IMR-90 (cell line): ENCODE data around the gene SV2A. TPM values are rescaled to one million over a fixed set of nuclear protein-coding genes. Genes with fewer than 3 reads are reported as not detected.

ENCODE experiments used
- ATAC-seq: fragments of 200-7000 bp; cut with Tn5 transposase; 2 replicates; pipeline ENCODE4 v1.9.1; 2020; ENCODE audit warnings: low read depth, mild to moderate bottlenecking, moderate library complexity
- BruUV-seq: library from RNA; stranded (reverse); fragments of 400-500 nt; replicated peaks from 2 replicates; lab custom pipeline; 2021; lab: Mats Ljungman, UMichigan
- CTCF ChIA-PET: fragments of 300-600 bp; formaldehyde crosslinking; extraction: SDS; loops from one replicate; lab custom pipeline; 2021; ENCODE audit warnings: antibody characterized with exemption; lab: Yijun Ruan, JAX
- POLR2A ChIA-PET: fragments of 300-600 bp; sonication (Branson Sonifier 250); formaldehyde crosslinking; loops from one replicate; lab custom pipeline; 2022; ENCODE audit warnings: antibody characterized with exemption; ENCODE audit not compliant: unreplicated experiment; lab: Charles Lee
- DNase-seq: peaks from one replicate; pipeline ENCODE4 v3.0.0; 2013
- H2AFZ ChIP-seq: replicated peaks from 2 replicates; pipeline ENCODE3; 2013; ENCODE audit warnings: low read length, mild to moderate bottlenecking; ENCODE audit not compliant: poor library complexity
- H2AK5ac ChIP-seq: 2 replicates; pipeline ENCODE4 v1.6.1; 2013; ENCODE audit warnings: low read depth, low read length, inconsistent platforms
- H2AK9ac ChIP-seq: replicated peaks from 2 replicates; pipeline ENCODE3; 2013; ENCODE audit warnings: mild to moderate bottlenecking, low read depth, low read length, moderate library complexity; ENCODE audit not compliant: poor library complexity
- H2BK120ac ChIP-seq: 2 replicates; pipeline ENCODE4 v1.6.1; 2013; ENCODE audit warnings: low read depth, low read length, inconsistent platforms
- H2BK15ac ChIP-seq: 3 replicates; pipeline ENCODE4 v1.6.1; 2013; ENCODE audit warnings: low read depth, low read length, inconsistent platforms
- H2BK20ac ChIP-seq: 2 replicates; pipeline ENCODE4 v1.6.1; 2013; ENCODE audit warnings: low read depth, mild to moderate bottlenecking, inconsistent platforms, low read length, moderate library complexity
- H2BK5ac ChIP-seq: 2 replicates; pipeline ENCODE4 v1.6.1; 2013; ENCODE audit warnings: mild to moderate bottlenecking, low read depth, low read length, inconsistent platforms; ENCODE audit not compliant: poor library complexity, severe bottlenecking
- H3K14ac ChIP-seq: replicated peaks from 2 replicates; pipeline ENCODE4 v1.6.1; 2013; ENCODE audit warnings: low read depth, low read length, inconsistent platforms
- H3K18ac ChIP-seq: 2 replicates; pipeline ENCODE4 v1.6.1; 2013; ENCODE audit warnings: low read depth, low read length, control low read depth
- H3K23ac ChIP-seq: 2 replicates; pipeline ENCODE4 v1.6.1; 2013; ENCODE audit warnings: low read depth, low read length, inconsistent platforms
- H3K27ac ChIP-seq: 2 replicates; pipeline ENCODE4 v1.5.1; 2013; ENCODE audit warnings: mild to moderate bottlenecking, control low read depth, low read length; ENCODE audit not compliant: insufficient read depth
- H3K27me3 ChIP-seq: 2 replicates; pipeline ENCODE4 v1.6.1; 2013; ENCODE audit warnings: low read length; ENCODE audit not compliant: control insufficient read depth, insufficient read depth
- H3K36me3 ChIP-seq: 2 replicates; pipeline ENCODE4 v1.6.1; 2013; ENCODE audit warnings: low read length, mixed read lengths; ENCODE audit not compliant: control insufficient read depth, insufficient read depth
- H3K4ac ChIP-seq: 2 replicates; pipeline ENCODE4 v1.6.1; 2013; ENCODE audit warnings: low read depth, low read length, inconsistent platforms
- H3K4me1 ChIP-seq: 2 replicates; pipeline ENCODE4 v1.6.1; 2013; ENCODE audit warnings: low read length, mixed read lengths; ENCODE audit not compliant: control insufficient read depth, insufficient read depth
- H3K4me2 ChIP-seq: 2 replicates; pipeline ENCODE4 v1.6.1; 2013; ENCODE audit warnings: low read depth, mild to moderate bottlenecking, control low read depth, low read length, moderate library complexity
- H3K4me3 ChIP-seq: 2 replicates; pipeline ENCODE4 v1.5.1; 2013; ENCODE audit warnings: low read depth, mild to moderate bottlenecking, control low read depth, low read length, moderate library complexity; ENCODE audit not compliant: insufficient read depth
- H3K56ac ChIP-seq: 2 replicates; pipeline ENCODE4 v1.6.1; 2013; ENCODE audit warnings: low read length, inconsistent platforms; ENCODE audit not compliant: insufficient read depth; ENCODE audit errors: extremely low read depth
- H3K79me1 ChIP-seq, 2 experiments: 2 replicates each; pipeline ENCODE4 v1.6.1; 2013; ENCODE audit warnings: low read length in 2 of 2, inconsistent platforms in 1 of 2, low read depth in 1 of 2
- H3K9ac ChIP-seq: 2 replicates; pipeline ENCODE4 v1.6.1; 2013; ENCODE audit warnings: low read depth, low read length, control low read depth
- H3K9me1 ChIP-seq: 2 replicates; pipeline ENCODE4 v1.6.1; 2013; ENCODE audit warnings: low read length, inconsistent platforms; ENCODE audit not compliant: insufficient read depth
- H3K9me3 ChIP-seq: 2 replicates; pipeline ENCODE4 v1.6.1; 2013; ENCODE audit warnings: low read length; ENCODE audit not compliant: control insufficient read depth, insufficient read depth
- H4K20me1 ChIP-seq: 2 replicates; pipeline ENCODE4 v1.6.1; 2013; ENCODE audit warnings: low read length, inconsistent platforms; ENCODE audit not compliant: insufficient read depth
- H4K5ac ChIP-seq: 2 replicates; pipeline ENCODE4 v1.6.1; 2013; ENCODE audit warnings: mild to moderate bottlenecking, low read depth, low read length, control low read depth
- H4K8ac ChIP-seq, 2 experiments: 2 replicates each; pipeline ENCODE4 v1.6.1; 2013; ENCODE audit warnings: low read depth in 2 of 2, low read length in 2 of 2, control low read depth in 1 of 2, inconsistent platforms in 1 of 2
- H4K91ac ChIP-seq: 2 replicates; pipeline ENCODE4 v1.6.1; 2013; ENCODE audit warnings: low read depth, low read length, inconsistent platforms; ENCODE audit not compliant: insufficient read depth
- BHLHE40 ChIP-seq: fragments of 150-350 bp; IDR thresholded peaks from 2 replicates; pipeline ENCODE4 v1.6.1; 2016; ENCODE audit warnings: mild to moderate bottlenecking, low read depth, low read length
- CEBPB ChIP-seq: IDR thresholded peaks from 2 replicates; pipeline ENCODE4 v1.6.1; 2012; ENCODE audit warnings: low read depth, low read length, improper control_type of control experiment
- MAFK ChIP-seq: IDR thresholded peaks from 2 replicates; pipeline ENCODE4 v1.6.1; 2012; ENCODE audit warnings: low read depth, low read length, improper control_type of control experiment
- MAZ ChIP-seq: IDR thresholded peaks from 2 replicates; pipeline ENCODE4 v1.6.1; 2012; ENCODE audit warnings: low read depth, mild to moderate bottlenecking, low read length, improper control_type of control experiment, moderate library complexity, borderline replicate concordance
- MXI1 ChIP-seq: IDR thresholded peaks from 2 replicates; pipeline ENCODE4 v1.6.1; 2012; ENCODE audit warnings: low read depth, mild to moderate bottlenecking, low read length, moderate library complexity, borderline replicate concordance
- NFE2L2 ChIP-seq: fragments of 150-350 bp; IDR thresholded peaks from 2 replicates; pipeline ENCODE4 v1.6.1; 2016; ENCODE audit warnings: low read depth, mild to moderate bottlenecking, low read length
- POLR2A ChIP-seq: IDR thresholded peaks from 2 replicates; pipeline ENCODE4 v1.6.1; 2012; ENCODE audit warnings: mild to moderate bottlenecking, low read depth, low read length
- RAD21 ChIP-seq: IDR thresholded peaks from 2 replicates; pipeline ENCODE4 v1.6.1; 2012; ENCODE audit warnings: low read length, improper control_type of control experiment
- RCOR1 ChIP-seq: IDR thresholded peaks from 2 replicates; pipeline ENCODE4 v1.6.1; 2012; ENCODE audit warnings: mild to moderate bottlenecking, low read length, improper control_type of control experiment; ENCODE audit not compliant: insufficient replicate concordance
- RFX5 ChIP-seq: IDR thresholded peaks from 2 replicates; pipeline ENCODE4 v1.8.0; 2012; ENCODE audit warnings: low read depth, mild to moderate bottlenecking, low read length, moderate library complexity
- SMC3 ChIP-seq: fragments of 150-350 bp; IDR thresholded peaks from 2 replicates; pipeline ENCODE4 v1.6.1; 2016; ENCODE audit warnings: low read depth, mild to moderate bottlenecking, antibody characterized with exemption, low read length, moderate library complexity
- WGBS, 2 experiments: methylation state at CpG; one replicate each; pipeline versions ENCODE4 v1.1.5 to v1.1.7; 2013; ENCODE audit warnings: missing lambda C conversion rate in 2 of 2; ENCODE audit not compliant: insufficient read length in 1 of 2; ENCODE audit errors: extremely low coverage in 2 of 2; 5-methylcytosine and 5-hydroxymethylcytosine counted together
- dilution Hi-C: fragments of 300-500 bp; cut with HindIII; formaldehyde crosslinking; loops from one replicate; pipeline ENCODE4 v1.14.3; 2018; ENCODE audit warnings: low sequenced_read_pairs; ENCODE audit not compliant: unreplicated experiment
- in situ Hi-C: fragments of 300-500 bp; cut with MboI; formaldehyde crosslinking; loops from 3 replicates; pipeline ENCODE4 v1.14.3; 2019; ENCODE audit warnings: low sequenced_read_pairs, inconsistent platforms, mixed read lengths
- intact Hi-C: fragments of 100-400 bp; cut with micrococcal nuclease; formaldehyde crosslinking; loops from 2 replicates; pipeline ENCODE4 v1.10.0; 2022
- polyA plus RNA-seq, 3 experiments: library from polyadenylated mRNA; depleted of rRNA; stranded (reverse); fragments of >200 nt; gene quantifications; 2 replicates each; pipeline ENCODE4 v1.2.3, GENCODE V29; 2012; ENCODE audit warnings: low replicate concordance in 1 of 3
- total RNA-seq: library from RNA; depleted of rRNA; stranded (reverse); fragments of >200 nt; gene quantifications from 2 replicates; pipeline ENCODE4 v1.2.3, GENCODE V29; 2012
- TF ChIP-seq, protein P1 (sequence below): conservative IDR thresholded peaks from 2 replicates; pipeline ENCODE4 v1.5.1; 2012; ENCODE audit warnings: mild to moderate bottlenecking, low read depth, low read length, improper control_type of control experiment
- TF ChIP-seq, protein P2 (sequence below): fragments of 150-350 bp; IDR thresholded peaks from 2 replicates; pipeline ENCODE4 v1.6.1; 2017; ENCODE audit warnings: mild to moderate bottlenecking, antibody characterized with exemption, low read length, low read depth

The SV2A gene
- total and polyA plus RNA-seq, 2 of the 4 experiments (the other 2 are of a cell fraction) = 15.4 to 19.6 TPM

- Histone ChIP-seq H2BK5ac (peak within 1 kb of the TSS; percentile 56), H3K9me1 (peaks cover 11% of the 10 kb centered on the region), H3K36me3 (peaks cover under 1% of the 10 kb centered on the region; the same call in 1 of the 2 replicates), H3K56ac (peak within 1 kb of the TSS; percentile 69; the same call in 1 of the 2 replicates), H3K18ac (peak within 1 kb of the TSS; percentile 33), H2BK15ac (peak within 1 kb of the TSS; percentile 50; the same call in 1 of the 3 replicates), H2AK5ac (peak within 1 kb of the TSS; percentile 69), H2BK20ac (no peak within 1 kb of the TSS), H3K4me1 (peaks cover 4% of the 10 kb centered on the region), H2AFZ (peak within 1 kb of the TSS; percentile 97), H3K4me2 (peak within 1 kb of the TSS; percentile 77), H3K4me3 (peak within 1 kb of the TSS; percentile 54), H3K23ac (peak within 1 kb of the TSS; percentile 94), H4K91ac (peak within 1 kb of the TSS; percentile 92), H3K79me1 (peaks cover 0 to 10% of the 10 kb centered on the region in 2 experiments; a peak in 3 of 4 replicates), H3K14ac (peak within 1 kb of the TSS; percentile 95), H4K8ac (peak within 1 kb of the TSS; percentile 78 to 98), H2AK9ac (peak within 1 kb of the TSS; percentile 89), H3K9ac (peak within 1 kb of the TSS; percentile 59), H4K5ac (peak within 1 kb of the TSS; percentile 71), H4K20me1 (no peaks in the 10 kb centered on the region), H3K27ac (peak within 1 kb of the TSS; percentile 61), H3K4ac (peak within 1 kb of the TSS; percentile 94), H2BK120ac (peak within 1 kb of the TSS; percentile 48), H3K27me3 (no peaks in the 10 kb centered on the region), H3K9me3 (peaks cover 2% of the 10 kb centered on the region; the same call in 1 of the 2 replicates)
- WGBS, 2 experiments = 7% methylated on average over 36 of the region's 65 CpGs; no CpG with 5 or more reads in 1 of the 2 experiments
- ATAC-seq = peak; percentile 99
- CTCF ChIA-PET = interaction anchor here (0.9 kb wide), 1 partner anchor 11 kb away, joined by 3 read pairs; a partner anchor contains a TSS
- in situ Hi-C loops (loop anchor here (5.0 to 10.0 kb wide), 2 partner anchors 38 to 155 kb away; partner anchors contain the start of gene MTMR11), dilution Hi-C loops (no loop called here), intact Hi-C loops (loop anchor here (5.0 kb wide), 1 partner anchor 153 kb away; no protein-coding TSS in a partner anchor)
- DNase-seq = peak; percentile 88
- no TSS peak for BruUV-seq
- POLR2A ChIA-PET = no interaction called here
- TF ChIP-seq MXI1 (peak; percentile 19; the same call in 1 of the 2 replicates), CEBPB (no peak), SMC3 (no peak), RCOR1 (no peak), POLR2A (no peak), NFE2L2 (no peak), RFX5 (no peak), RAD21 (no peak), MAZ (no peak; the same call in 1 of the 2 replicates), BHLHE40 (peak; percentile 84), MAFK (no peak)
- TF ChIP-seq, protein P1, sequence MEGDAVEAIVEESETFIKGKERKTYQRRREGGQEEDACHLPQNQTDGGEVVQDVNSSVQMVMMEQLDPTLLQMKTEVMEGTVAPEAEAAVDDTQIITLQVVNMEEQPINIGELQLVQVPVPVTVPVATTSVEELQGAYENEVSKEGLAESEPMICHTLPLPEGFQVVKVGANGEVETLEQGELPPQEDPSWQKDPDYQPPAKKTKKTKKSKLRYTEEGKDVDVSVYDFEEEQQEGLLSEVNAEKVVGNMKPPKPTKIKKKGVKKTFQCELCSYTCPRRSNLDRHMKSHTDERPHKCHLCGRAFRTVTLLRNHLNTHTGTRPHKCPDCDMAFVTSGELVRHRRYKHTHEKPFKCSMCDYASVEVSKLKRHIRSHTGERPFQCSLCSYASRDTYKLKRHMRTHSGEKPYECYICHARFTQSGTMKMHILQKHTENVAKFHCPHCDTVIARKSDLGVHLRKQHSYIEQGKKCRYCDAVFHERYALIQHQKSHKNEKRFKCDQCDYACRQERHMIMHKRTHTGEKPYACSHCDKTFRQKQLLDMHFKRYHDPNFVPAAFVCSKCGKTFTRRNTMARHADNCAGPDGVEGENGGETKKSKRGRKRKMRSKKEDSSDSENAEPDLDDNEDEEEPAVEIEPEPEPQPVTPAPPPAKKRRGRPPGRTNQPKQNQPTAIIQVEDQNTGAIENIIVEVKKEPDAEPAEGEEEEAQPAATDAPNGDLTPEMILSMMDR = no peak
- TF ChIP-seq, protein P2, sequence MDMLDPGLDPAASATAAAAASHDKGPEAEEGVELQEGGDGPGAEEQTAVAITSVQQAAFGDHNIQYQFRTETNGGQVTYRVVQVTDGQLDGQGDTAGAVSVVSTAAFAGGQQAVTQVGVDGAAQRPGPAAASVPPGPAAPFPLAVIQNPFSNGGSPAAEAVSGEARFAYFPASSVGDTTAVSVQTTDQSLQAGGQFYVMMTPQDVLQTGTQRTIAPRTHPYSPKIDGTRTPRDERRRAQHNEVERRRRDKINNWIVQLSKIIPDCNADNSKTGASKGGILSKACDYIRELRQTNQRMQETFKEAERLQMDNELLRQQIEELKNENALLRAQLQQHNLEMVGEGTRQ = peak; percentile 99
These were observed 18.0 kb downstream of the SV2A start, which contains the start of gene BOLA1 for GRCh38 chr1:149899460-149900284. BOLA1 (plus strand) TSS chr1:149899568; CDS start chr1:149900060, 492 bp downstream.
